ENCODE data around the gene GPRIN3.
"Not testable (repeated sequence)": the region's sequence is repeated elsewhere in the genome, so short reads cannot be mapped to it uniquely, and the experiment has no call there.

GPRIN3 gene

DNA sequence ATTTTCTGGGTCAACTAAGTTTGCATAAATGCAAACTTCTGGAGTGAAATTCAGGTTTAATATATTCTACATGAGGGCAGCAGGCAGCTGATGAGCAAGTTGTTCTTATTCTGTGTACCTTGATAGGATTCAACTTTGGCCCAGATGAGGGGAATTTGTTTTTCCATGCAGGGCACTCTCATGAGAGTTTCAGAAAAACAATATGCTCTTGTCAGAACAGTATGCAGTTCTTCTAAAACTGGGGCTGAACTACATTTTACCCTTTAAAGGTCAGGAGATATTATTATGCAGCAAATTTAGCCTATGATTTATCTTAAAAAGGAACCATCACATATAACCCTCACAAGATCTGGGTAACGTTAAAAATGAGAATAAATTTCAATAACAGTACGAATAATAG, 19.2 kb downstream of the GPRIN3 start:
- no peak for DNase-seq

DNA sequence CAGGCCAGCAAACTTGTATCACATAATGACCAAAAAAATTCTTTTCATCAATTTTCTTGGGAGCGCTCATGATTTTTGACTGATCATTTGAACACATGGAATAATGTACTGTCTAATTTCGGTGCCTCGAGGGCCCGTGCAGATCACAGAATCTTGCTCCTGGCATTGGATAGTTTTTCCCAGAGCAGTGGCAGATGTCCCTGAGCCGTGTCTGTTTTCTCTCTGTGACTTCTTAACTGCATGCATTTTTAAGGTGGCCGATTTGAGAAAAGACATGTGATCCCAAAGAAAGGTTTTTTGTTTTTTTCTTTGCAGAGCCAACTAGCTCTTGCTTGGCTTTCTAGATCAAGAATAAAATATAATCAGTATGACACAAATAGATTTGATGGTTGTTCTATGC, 19.7 kb downstream of the GPRIN3 start:
- no peak for DNase-seq

DNA sequence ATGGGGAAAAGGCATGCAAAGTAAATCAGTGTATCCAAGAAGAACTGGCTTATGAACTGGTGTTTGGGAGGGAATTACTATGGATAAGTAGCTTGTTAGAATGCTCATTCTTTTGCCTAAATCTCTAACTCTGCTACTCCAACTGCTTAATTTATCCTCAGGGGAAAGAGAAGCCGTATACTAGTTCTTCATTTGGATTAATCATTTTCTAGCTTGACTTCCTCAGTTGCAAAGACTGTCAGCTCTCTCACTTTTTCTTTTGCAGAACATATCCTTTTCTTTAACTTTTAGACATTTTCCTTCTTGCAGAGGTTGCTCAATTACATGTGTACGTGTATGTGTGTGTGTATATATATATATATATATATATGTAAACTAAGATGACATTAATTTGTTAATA, 21.9 kb downstream of the GPRIN3 start:
- DNase-seq = no peak

DNA sequence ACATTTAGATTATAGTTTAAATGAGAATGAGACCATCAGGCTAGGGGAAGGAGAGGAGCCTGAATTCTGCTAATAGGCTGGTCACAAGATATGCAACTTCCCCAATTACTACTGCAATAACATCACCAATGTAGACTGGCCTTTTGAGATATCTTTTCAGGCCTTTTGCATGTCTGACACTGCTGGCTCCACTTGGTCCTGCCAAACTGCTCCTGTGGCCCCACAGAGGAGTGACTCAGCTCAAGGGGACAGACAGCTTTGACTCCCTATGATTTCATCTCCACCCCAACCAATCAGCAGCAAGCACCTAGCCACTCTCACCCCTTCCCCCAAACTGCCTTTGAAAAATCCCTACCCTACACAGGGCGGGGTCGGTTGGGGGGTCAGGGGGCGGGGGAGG, 22.8 kb downstream of the GPRIN3 start:
- no peak for DNase-seq

DNA sequence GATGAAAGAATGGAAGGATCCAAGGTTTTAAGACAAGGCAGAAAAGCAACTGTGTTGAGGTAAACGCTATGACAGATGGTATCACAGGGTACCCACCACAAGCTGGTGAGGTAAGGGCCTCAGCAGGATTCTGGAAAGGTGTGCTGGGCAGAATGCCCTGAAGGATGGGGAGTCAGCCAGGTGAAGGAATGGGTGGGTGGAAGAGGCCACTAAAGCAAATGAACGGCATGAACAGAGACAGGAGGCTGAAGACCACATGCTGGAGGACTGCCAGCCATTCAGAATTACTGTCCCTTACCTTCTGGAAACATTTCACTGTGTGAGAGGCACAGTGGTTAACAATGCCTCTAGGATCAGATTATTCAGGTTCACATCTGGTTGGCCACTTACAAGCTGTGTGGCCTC, 23.6 kb downstream of the GPRIN3 start:
- DNase-seq = no peak

DNA sequence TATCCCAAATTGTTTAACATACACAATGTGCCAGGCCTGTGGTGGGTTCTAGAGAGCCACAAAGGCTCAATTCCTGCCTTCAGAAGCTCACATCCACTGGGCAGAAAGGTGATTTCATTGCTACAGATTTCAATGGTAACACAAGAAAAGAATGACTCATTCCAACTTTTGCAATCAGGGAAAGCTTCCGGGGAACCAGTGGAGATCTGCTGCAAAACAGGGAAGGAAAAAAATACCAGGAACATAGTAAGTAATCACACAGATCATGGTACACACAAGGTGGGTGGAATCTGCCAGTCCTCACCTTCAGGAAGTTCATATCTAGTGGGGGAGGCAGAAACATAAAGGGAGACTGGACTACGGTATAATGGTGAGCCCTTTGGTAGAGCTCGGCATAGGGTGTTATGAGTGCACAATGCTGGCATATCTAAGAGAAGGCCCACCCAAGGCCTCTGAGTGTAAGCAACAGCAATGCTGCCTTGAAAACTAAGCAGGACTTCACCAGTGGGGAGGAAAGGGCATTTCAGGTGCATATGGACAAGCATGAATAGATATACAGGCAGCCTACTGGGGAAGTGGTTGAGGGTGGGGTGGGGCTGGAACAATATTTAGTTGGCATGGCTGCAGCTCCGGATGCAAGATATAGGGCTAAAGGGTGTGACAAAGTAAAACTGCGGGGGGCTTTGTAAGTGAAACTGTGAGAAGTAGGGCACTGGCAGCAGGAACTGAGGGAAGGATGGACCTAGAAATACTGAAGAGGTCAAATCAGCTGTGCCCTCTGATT, 24.2 kb downstream of the GPRIN3 start:
- no peak for DNase-seq

DNA sequence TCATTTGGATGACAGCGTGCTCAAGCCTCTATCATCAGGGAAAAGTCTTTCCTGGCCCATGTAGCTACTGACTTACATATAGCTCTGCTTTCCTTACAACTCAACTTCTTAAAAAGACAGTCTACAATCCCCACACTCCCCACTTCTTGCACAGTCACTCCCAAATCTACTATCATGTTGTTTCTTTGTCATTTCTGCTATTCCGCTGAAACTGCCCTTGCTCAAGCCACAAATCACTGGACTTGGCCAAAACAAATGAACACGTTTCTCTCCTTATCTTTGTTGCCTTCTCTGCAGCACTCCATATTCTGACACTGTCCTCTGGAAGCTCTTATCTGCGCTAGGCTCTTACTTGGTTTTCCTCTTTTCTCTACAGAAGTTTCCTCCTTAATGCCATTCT, 28.2 kb downstream of the GPRIN3 start:
- DNase-seq = no peak

DNA sequence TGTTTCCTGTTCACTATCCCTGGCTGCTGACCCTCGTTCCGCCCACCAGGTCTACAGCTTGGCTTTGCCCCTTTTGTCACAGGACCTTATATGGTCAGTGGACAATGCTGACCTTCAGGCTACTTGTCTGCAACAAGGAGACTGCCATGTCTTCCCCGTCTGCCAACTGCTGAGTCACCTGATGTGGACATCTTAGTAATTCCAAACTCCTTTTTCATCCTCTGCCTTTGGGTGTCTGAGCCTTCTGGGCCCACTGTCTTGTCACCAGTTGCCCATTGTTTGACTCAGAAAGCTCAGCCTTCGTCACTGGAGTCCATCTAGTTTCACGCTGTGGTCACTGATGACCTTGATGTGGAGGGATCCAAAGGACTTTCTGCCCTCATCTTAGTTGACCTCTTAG, 30.2 kb downstream of the GPRIN3 start:
- DNase-seq = no peak

DNA sequence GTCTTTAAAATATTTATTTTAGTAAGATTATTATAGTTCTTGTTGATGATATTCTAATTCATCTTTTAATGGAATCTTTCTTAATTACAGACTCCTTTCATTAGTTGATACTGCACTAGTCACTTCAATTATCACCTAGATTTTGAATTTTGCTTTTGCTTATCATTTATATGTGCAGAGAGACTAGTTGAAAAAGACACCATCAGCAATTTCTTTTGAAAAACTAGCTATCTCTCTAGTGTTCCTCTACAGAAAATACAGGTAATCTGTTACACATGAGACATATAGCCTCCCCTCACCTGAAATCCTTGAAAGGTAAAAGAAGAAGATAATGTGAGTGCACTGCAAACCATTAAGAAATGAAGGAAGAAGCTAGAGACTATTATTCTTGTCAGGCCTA, 31.3 kb downstream of the GPRIN3 start:
- no peak for DNase-seq

DNA sequence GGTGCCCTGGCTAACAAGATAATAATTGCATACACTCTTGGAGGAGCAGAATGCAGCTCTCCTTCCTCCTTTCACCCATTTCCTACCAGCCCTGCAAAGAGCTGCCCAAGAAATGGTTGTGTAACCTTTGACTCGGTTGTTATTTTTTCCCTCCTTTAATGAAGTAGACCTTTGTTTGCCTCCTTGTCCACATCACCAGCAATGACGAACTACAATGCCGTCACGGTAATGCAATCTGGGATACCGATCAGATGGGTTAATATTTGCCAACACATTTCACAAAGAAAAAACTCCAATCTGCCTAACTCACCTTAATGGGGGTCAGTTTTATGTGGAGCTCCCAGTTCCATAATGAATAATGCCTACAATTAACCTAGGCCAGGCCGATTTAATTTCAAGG, 32.0 kb downstream of the GPRIN3 start:
- DNase-seq = no peak

DNA sequence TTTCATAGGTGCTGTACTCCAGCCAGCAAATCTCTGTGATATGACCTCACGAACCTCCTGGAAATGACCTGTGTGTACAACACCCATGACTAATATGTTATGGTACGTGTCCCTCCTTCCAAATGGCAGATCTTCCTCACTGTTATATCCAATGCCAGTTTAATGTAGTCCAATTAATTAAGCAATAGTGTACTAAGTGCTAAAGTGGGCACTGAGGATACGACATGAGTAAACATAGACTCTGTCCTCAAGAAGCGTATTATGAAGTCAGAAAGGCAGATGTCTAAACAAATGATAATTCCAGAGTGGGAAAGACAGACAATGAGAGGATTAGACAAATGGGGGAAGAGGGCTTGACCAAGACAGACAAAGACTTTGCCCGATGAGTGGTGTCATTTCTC, 33.9 kb downstream of the GPRIN3 start:
- DNase-seq = peak; percentile 2

DNA sequence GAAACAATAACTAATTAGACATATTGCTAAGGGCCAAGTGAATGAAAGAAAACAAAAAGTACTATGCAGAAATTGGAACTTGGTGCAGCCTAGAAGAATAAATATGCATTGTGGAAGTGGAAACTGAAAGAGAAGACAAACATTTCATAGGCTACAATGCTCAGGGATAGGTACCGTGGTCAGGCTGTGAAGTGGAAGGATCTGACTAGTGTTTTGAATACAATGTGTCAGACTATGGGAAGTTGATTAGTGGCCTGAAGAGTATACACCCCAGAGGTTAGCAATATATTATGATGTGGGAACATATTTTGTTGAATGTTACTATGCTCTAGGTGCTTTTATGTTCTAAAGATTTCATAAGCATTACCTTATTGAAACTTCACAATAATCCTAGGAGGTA, 36.8 kb downstream of the GPRIN3 start:
- DNase-seq = no peak

DNA sequence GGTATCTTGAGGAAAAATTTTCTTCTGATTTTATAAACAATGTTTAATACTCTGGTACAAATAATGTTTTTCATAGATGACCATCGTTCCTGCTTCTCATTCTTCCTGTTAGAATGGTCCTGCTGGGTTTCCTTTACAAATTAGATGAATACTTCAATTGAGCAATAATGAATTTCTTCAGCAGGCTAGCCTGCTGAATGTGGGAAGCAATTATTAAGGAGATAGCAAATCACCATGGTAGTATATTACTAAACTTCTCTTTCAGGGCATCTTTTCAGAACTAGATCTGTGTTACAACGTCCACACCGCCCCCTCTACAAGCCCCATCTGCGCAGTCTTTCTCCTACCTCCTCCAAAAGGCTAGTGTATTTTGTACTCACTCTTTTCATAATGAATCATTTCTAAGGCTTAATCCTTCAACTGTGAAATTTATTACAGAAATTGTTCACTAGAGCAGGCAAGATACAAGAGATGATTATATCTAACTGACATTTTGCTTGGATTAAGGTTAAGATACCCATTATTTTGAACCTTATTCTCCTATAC, 38.4 kb downstream of the GPRIN3 start:
- no peak for DNase-seq

DNA sequence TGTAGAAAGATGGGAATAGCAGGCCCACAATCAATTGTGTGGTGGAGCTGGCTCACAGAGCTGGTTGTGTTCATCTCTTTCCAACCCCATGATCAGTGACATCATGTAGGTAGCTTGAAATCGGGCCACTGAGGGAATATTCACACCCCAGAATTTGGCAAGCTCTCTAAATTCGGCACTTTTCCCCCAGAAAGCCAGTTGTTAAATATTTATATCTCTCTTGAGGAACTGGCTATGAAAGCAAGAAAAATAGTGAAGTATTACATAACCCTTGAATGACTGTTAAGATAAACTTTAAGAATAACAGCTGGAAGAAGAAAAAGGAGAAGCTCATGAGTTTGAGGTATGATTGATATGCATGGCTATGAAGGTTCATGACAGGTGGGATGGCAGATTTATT, 38.9 kb downstream of the GPRIN3 start:
- no peak for DNase-seq

DNA sequence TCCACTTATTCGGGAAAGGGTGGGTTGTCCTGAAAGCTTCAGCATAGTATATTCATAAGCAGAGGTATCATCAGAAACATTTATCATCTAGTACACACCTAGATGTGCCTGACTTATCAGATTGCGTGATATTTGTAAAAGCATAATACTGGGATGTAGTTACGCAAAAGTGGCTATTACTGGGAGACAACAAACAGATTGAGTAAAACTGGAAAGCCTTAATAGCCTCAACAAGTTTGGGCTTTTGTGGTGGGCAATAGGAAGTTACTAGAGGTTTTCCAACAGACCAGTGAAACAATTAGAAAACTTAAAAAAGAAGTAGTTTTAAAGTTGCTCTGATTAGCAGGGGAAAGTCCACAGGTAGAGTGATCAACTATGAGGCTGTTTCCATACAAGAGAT, 39.8 kb downstream of the GPRIN3 start:
- DNase-seq = no peak

DNA sequence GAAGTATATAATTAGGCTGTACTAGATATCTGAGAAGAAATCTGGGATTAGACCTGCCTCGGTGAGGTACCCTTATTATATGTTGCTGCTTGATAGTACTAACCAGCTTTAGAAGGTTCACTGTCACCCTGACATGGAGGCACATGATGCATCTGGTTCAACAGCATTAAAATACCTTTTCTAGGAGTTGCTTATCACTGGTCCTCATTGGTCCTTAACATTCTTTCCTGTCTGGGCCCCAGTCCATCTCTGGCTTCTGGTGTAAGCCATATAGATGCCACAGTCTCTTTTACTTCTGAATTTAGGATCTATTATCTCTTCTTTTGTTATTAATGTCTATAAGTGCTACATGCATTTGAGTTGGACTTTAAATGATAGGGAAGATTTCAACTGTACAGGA, 40.2 kb downstream of the GPRIN3 start:
- no peak for DNase-seq

DNA sequence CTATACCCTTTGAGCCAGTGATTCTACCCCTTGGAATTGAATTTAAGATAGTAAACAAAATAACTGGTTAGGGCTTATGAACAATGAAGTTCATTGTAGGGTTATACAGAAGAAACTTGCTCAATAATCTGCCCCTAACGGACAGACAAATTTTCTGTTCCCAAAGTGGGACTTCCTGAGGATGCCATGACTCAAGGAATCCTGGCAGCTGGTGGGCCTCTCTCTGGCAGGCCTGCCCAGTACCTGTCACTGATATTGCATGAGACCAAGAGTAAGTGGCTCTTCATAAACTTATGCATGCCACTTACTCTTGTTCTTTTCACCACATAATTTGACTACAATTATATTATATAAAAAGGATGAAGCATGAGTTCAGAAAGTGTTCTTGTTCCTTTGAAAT, 41.5 kb downstream of the GPRIN3 start:
- DNase-seq = no peak

DNA sequence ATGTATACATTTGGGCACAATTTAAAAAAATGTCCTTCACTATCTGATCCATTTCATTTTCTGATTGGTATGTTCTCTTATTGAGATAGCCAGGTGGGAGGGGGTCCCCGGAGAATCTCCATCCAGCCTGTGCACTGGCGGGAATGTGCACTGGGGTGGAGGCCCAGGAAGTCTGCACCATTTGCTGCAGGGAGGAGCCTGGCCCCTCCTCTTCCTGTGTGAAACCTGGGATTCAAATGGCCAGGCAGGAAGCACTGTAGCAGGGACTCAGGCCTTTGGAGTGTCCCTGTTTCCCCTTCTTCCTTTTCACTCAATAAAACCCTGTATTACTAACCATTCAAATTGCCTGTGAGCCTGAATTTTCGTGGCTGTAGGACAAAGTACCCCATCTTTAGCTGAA, 44.3 kb downstream of the GPRIN3 start:
- DNase-seq = no peak

DNA sequence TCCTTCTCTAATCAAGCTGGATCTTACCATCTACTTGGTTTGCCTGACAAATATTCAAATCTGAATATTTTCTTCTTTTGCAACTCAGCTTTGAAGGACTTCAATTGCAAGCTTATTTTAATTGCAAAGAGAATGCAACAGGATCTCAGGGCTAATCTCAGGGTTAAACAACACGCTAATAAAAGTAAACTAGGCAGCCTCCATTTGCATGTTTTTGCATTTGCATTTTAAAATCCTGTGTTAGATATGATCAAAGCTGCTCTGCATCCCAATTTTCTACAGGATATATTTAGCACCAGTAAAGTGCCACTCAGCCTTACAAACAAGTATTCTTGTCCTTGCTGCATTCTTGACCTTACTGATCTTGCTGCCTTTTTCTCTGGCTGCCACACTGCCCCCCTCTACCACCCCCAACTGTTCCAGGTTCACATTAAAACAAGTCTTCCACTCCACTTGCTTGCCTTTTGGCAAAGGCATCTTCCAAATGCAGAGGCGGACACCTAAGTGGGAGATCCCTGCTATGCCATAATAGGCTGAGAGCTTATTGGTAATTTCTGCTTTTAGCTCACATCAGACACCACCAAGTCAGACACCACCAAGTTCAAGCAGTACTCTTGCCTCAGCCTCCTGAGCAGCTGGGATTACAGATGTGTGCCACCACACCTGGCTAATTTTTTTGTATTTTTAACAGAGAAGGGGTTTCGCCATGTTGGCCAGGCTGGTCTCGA, 48.1 kb downstream of the GPRIN3 start:
- no peak for DNase-seq

DNA sequence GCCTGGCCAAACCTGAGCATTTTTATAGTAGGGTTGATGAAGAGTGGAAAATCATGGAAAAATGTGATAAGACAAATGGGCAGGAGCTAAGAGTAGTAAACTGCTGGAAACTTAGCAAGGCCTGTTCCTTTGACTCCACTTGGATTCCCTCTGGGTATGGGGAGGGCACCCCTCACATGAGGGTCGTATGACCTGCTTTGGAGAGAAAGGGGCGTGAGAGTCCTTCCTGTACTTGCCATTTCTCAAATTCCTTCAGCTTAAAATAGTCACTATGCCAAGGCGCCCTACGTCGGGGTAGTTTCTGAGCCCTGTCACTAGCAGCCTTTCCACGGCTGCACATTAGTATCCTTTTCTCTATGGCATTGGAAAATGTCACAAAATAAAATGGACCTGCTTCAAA, 49.1 kb downstream of the GPRIN3 start:
- DNase-seq = no peak

DNA sequence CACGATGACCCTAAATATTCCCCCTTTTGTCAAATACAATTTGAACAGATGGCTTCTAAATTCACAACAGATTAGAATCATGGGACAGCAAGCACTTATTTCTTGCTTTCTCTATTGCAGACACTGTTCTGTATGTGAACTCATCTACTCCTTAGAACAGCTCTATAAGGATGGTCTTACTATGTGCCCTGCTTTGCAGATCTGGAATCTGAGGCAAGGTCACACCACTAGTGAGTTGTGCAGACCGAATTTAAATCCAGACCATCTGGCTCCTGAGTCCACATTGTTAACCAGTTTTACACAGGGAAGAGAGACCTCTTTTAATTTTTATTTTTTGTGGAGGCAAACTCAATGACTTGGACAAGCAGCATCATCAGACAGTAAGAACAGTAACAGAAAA, 50.2 kb downstream of the GPRIN3 start:
- DNase-seq = no peak

DNA sequence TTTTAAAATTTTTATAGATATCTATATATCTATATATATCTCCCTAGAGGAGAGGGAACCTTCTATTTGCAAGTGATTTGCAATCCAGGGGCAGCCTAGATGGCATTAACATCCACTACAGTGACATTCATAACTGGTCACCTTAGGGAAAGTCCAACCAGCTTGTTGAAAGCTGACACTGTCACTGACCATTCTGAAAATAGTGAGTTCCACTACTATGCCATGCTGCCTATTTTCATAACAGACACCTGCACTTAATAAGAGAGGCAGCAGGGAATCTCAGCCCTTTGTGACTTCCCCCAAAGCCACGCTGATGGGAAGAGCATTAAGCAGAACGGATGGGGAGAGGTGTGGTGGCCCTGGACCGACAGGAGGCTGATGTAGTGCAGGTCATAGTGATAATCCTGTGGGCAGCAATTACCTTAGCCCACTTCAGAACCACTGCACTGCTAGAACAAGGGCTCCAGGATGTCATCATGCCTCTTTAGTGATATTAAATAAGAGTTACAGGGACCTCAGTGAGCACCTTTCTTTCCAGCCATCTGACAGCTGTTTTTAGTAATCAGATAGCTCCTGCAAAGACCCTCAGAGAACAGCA, 51.3 kb downstream of the GPRIN3 start:
- no peak for DNase-seq

DNA sequence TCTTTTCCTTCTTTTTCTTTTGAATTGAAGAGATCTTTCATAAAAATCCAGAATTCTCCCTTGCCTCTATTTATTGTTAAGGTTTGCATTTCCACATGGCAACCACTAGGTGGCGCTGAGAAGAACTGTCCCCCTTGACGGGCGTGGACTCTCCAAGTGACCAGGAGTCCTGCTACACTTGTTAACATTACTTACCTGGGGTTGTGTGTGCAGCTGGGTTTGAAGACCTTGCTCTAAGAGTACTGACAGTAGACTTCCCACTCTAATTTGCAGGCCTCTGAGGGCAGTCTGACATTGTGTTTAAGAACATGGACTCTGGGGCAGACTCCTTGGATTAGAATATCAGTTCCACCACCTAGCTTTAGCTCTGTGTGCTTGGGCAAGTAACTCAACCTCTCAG, 52.8 kb downstream of the GPRIN3 start:
- DNase-seq = no peak

DNA sequence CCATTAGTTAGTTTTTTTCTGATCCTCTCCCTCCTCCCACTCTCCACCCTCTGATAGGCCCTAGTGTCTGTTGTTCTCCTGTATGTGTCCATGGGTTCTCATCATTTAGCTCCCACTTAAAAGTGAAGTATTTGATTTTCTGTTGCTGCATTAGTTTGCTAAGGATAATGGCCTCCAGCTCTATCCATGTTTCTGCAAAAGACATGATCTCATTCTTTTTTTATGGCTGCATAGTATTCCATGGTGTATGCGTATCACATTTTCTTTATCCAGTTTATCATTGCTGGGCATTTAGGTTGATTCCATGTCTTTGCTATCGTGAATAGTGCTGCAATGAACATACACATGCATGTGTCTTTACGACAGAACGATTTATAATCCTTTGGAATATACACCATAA, 53.3 kb downstream of the GPRIN3 start:
- DNase-seq = not testable (repeated sequence)

All from NCI-H748 treated with DMSO at 0.1 percent for 48 hours (cell line).